Activated T-cell treated with anti-CD3 and anti-CD28 coated beads for 48 hours (primary cell): ENCODE results near the gene CPED1.

Experiments
- DNase-seq: peaks from one replicate; pipeline ENCODE4 v3.0.0-alpha.2; 2020; ENCODE audit warnings: low read depth

The CPED1 gene

GRCh38 chr7:121261207-121261884 is 272.8 kb downstream of the CPED1 start:
- DNase-seq = no peak

GRCh38 chr7:121262221-121262620 is 273.7 kb downstream of the CPED1 start:
- no peak for DNase-seq

- DNase-seq = no peak
Observed at GRCh38 chr7:121262969-121263368, 274.5 kb downstream of the CPED1 start.

GRCh38 chr7:121266307-121266894 is 277.9 kb downstream of the CPED1 start:
- no peak for DNase-seq

- DNase-seq = no peak
Observed at GRCh38 chr7:121267612-121268011, 279.1 kb downstream of the CPED1 start.

GRCh38 chr7:121269798-121270197 is 281.3 kb downstream of the CPED1 start:
- DNase-seq = no peak

GRCh38 chr7:121271098-121271497 is 282.6 kb downstream of the CPED1 start:
- DNase-seq = no peak

- no peak for DNase-seq
Observed at GRCh38 chr7:121271916-121272315, 283.4 kb downstream of the CPED1 start.

GRCh38 chr7:121272676-121273075 is 284.2 kb downstream of the CPED1 start:
- no peak for DNase-seq

GRCh38 chr7:121273467-121274167 is 285.1 kb downstream of the CPED1 start:
- DNase-seq = no peak

- no peak for DNase-seq
Observed at GRCh38 chr7:121274467-121274866, 286.0 kb downstream of the CPED1 start.

- DNase-seq = no peak
Observed at GRCh38 chr7:121275204-121275603, 286.7 kb downstream of the CPED1 start.

GRCh38 chr7:121276313-121276712 is 287.8 kb downstream of the CPED1 start:
- no peak for DNase-seq

- DNase-seq = no peak
Observed at GRCh38 chr7:121278120-121279021, 289.9 kb downstream of the CPED1 start.

GRCh38 chr7:121279060-121279620 is 290.6 kb downstream of the CPED1 start:
- DNase-seq = no peak

- DNase-seq = no peak
Observed at GRCh38 chr7:121279822-121280221, 291.3 kb downstream of the CPED1 start.

GRCh38 chr7:121280656-121281055 is 292.1 kb downstream of the CPED1 start:
- DNase-seq = no peak

GRCh38 chr7:121282129-121282528 is 293.6 kb downstream of the CPED1 start:
- DNase-seq = no peak

GRCh38 chr7:121285066-121285667 is 296.7 kb downstream of the CPED1 start:
- DNase-seq = no peak

GRCh38 chr7:121286186-121286585 is 297.7 kb downstream of the CPED1 start:
- DNase-seq = no peak
